HepG2 (cell line): ENCODE results near the gene SDK1. TPM values are rescaled to one million over a fixed set of nuclear protein-coding genes. Genes with fewer than 3 reads are reported as not detected.

Experiments used
- ATAC-seq: fragments of 200-7000 bp; cut with Tn5 transposase; 3 replicates; pipeline ENCODE4 v1.9.1; 2020; ENCODE audit warnings: mild to moderate bottlenecking, moderate library complexity
- BruUV-seq: library from RNA; stranded (reverse); fragments of 400-500 nt; replicated peaks from 2 replicates; lab custom pipeline; 2021; lab: Mats Ljungman, UMichigan
- CTCF ChIA-PET: fragments of 300-600 bp; formaldehyde crosslinking; extraction: SDS; loops from one replicate; lab custom pipeline; 2021; ENCODE audit warnings: low total read pairs, inconsistent platforms, low intra/inter-chr PET ratio; lab: Yijun Ruan, JAX
- POLR2A ChIA-PET: fragments of 350-600 bp; sonication (Branson Sonifier 250); formaldehyde crosslinking; loops from one replicate; lab custom pipeline; 2020; ENCODE audit warnings: antibody characterized with exemption, inconsistent platforms; lab: Yijun Ruan, JAX
- DNase-seq: peaks from one replicate; pipeline ENCODE4 v3.0.0-alpha.2; 2015; ENCODE audit warnings: low spot score
- FAIRE-seq: peaks from 3 replicates; lab custom pipeline; 2011; peaks lifted over from hg19 to GRCh38; lab: Jason Lieb, UNC
- H2AFZ ChIP-seq: one replicate; pipeline ENCODE4 v1.6.1; 2011; ENCODE audit warnings: low read length, inconsistent platforms
- H3K27ac ChIP-seq: fragments of 300-600 bp; 3 replicates; pipeline ENCODE4 v1.8.0; 2011; ENCODE audit warnings: mixed run types, mild to moderate bottlenecking, mixed read lengths, low read length, inconsistent platforms; ENCODE audit not compliant: insufficient read depth; ENCODE audit errors: extremely low read length
- H3K27me3 ChIP-seq, 2 experiments: fragments of 200-600 bp in 1 of 2; 2 replicates in 1 of 2; 3 replicates in 1 of 2; pipeline versions ENCODE4 v1.6.0 to v1.8.0; 2011; ENCODE audit warnings: low read length in 2 of 2, mild to moderate bottlenecking in 2 of 2, moderate library complexity in 2 of 2, inconsistent platforms in 1 of 2; ENCODE audit not compliant: insufficient read depth in 2 of 2, control insufficient read depth in 1 of 2
- H3K36me3 ChIP-seq, 2 experiments: fragments of 200-600 bp in 1 of 2; replicated peaks in 1 of 2; 2 replicates in 1 of 2; 3 replicates in 1 of 2; pipeline versions ENCODE4 v1.5.1 to v1.8.0; 2011; ENCODE audit warnings: low read length in 2 of 2, inconsistent platforms in 1 of 2; ENCODE audit not compliant: insufficient read depth in 2 of 2, control insufficient read depth in 1 of 2
- H3K4me1 ChIP-seq: 2 replicates; pipeline ENCODE4 v1.5.1; 2012; ENCODE audit warnings: low read length, inconsistent platforms; ENCODE audit not compliant: insufficient read depth
- H3K4me2 ChIP-seq: 2 replicates; pipeline ENCODE4 v1.6.0; 2011; ENCODE audit warnings: low read depth, low read length, inconsistent platforms
- H3K4me3 ChIP-seq, 3 experiments: fragments of 200-600 bp in 1 of 3; sonication (generic), shearing (Covaris generic) in 1 of 3; replicated peaks in 1 of 3; 2 replicates each; pipeline ENCODE4 v1.5.1; 2011 to 2016; ENCODE audit warnings: low read length in 3 of 3, inconsistent platforms in 2 of 3, low read depth in 2 of 3, mild to moderate bottlenecking in 2 of 3, control low read depth in 1 of 3, mixed read lengths in 1 of 3; ENCODE audit not compliant: insufficient read depth in 1 of 3
- H3K79me2 ChIP-seq: one replicate; pipeline ENCODE4 v1.6.1; 2011; ENCODE audit warnings: low read length, inconsistent platforms; ENCODE audit not compliant: insufficient read depth
- H3K9ac ChIP-seq: 2 replicates; pipeline ENCODE4 v1.6.0; 2011; ENCODE audit warnings: mild to moderate bottlenecking, low read depth, low read length, inconsistent platforms; ENCODE audit not compliant: insufficient read depth
- H3K9me3 ChIP-seq: 2 replicates; pipeline ENCODE4 v1.5.1; 2012; ENCODE audit warnings: mild to moderate bottlenecking, low read length
- H4K20me1 ChIP-seq: 2 replicates; pipeline ENCODE4 v1.6.0; 2011; ENCODE audit warnings: inconsistent platforms, mild to moderate bottlenecking, low read length, moderate library complexity; ENCODE audit not compliant: insufficient read depth
- ETV6 ChIP-seq: sonication (generic); formaldehyde crosslinking; conservative IDR thresholded peaks from 2 replicates; pipeline ENCODE4 v1.4.0; 2020; ENCODE audit warnings: missing genetic modification reagents
- FOXA1 ChIP-seq, 2 experiments: fragments of 450-650 bp in 1 of 2; sonication (generic) in 1 of 2; formaldehyde crosslinking in 1 of 2; IDR thresholded peaks; 2 replicates each; pipeline versions ENCODE4 v1.4.0 to v1.6.1; 2016 to 2020; ENCODE audit warnings: missing genetic modification reagents in 1 of 2
- FOXC1 ChIP-seq: sonication (generic); formaldehyde crosslinking; IDR thresholded peaks from 2 replicates; pipeline ENCODE4 v1.8.0; 2022; ENCODE audit warnings: mild to moderate bottlenecking, missing genetic modification reagents, borderline replicate concordance
- NFATC3 ChIP-seq: sonication (generic); formaldehyde crosslinking; IDR thresholded peaks from 2 replicates; pipeline ENCODE4 v1.5.1; 2020; ENCODE audit warnings: mild to moderate bottlenecking, missing genetic modification reagents
- SUZ12 ChIP-seq: fragments of 150-350 bp; IDR thresholded peaks from 2 replicates; pipeline ENCODE4 v1.6.1; 2014; ENCODE audit warnings: low read depth, low read length
- TBL1XR1 ChIP-seq: fragments of 150-350 bp; IDR thresholded peaks from 2 replicates; pipeline ENCODE4 v1.6.1; 2014; ENCODE audit warnings: borderline replicate concordance, low read length; ENCODE audit not compliant: partially characterized antibody
- ZNF296 ChIP-seq: sonication (generic); formaldehyde crosslinking; conservative IDR thresholded peaks from 2 replicates; pipeline ENCODE4 v1.5.0; 2020; ENCODE audit warnings: mild to moderate bottlenecking, missing genetic modification reagents
- ZNF569 ChIP-seq: sonication (generic); formaldehyde crosslinking; IDR thresholded peaks from 2 replicates; pipeline ENCODE4 v1.5.0; 2020; ENCODE audit warnings: mild to moderate bottlenecking, missing genetic modification reagents, moderate library complexity, borderline replicate concordance
- ZNF788 ChIP-seq: sonication (generic); formaldehyde crosslinking; IDR thresholded peaks from 2 replicates; pipeline ENCODE4 v1.5.0; 2020; ENCODE audit warnings: mild to moderate bottlenecking, missing genetic modification reagents, borderline replicate concordance
- ZNF883 ChIP-seq: sonication (generic); formaldehyde crosslinking; IDR thresholded peaks from 2 replicates; pipeline ENCODE4 v1.5.1; 2020; ENCODE audit warnings: mild to moderate bottlenecking, missing genetic modification reagents; ENCODE audit errors: not compliant biosample characterization
- WGBS: methylation state at CpG from one replicate; pipeline ENCODE4 v1.1.6; 2017; ENCODE audit warnings: low lambda C conversion rate; 5-methylcytosine and 5-hydroxymethylcytosine counted together
- in situ Hi-C: cut with HindIII; loops from 2 replicates; pipeline ENCODE4 v1.10.0; 2017; ENCODE audit warnings: low pct_unique_long_range_greater_than_20kb; ENCODE audit not compliant: extremely low pct_ligation_motif_present
- intact Hi-C: fragments of 100-400 bp; cut with micrococcal nuclease; formaldehyde crosslinking; loops from one replicate; pipeline ENCODE4 v1.10.0; 2022; ENCODE audit not compliant: unreplicated experiment
- polyA plus RNA-seq, 8 experiments: library from polyadenylated mRNA; depleted of rRNA in 3 of 8; stranded (reverse) in 7 of 8; unstranded in 1 of 8; fragments of >200 nt; fragmentation: Illumina TruSeq in 4 of 8; extraction: Trizol in 4 of 8; gene quantifications; 2 replicates each; pipeline versions ENCODE4 v1.2.1 to v1.2.3, GENCODE V29; 2011 to 2016; ENCODE audit warnings: low read depth in 4 of 8, missing spikeins in 1 of 8, mixed read lengths in 1 of 8; ENCODE audit not compliant: insufficient read depth in 1 of 8
- total RNA-seq, 5 experiments: library from RNA; depleted of rRNA; stranded (reverse); fragments of >200 nt; fragmentation: Illumina TruSeq; extraction: Trizol; gene quantifications; 2 replicates each; pipeline ENCODE4 v1.2.3, GENCODE V29; 2016; ENCODE audit warnings: low read depth in 1 of 5

The SDK1 gene
- total and polyA plus RNA-seq, 2 of the 13 experiments (the other 11 are each of a cell fraction or from before 2014, with no cell fraction given), result 0.35 to 2.4 TPM

DNA sequence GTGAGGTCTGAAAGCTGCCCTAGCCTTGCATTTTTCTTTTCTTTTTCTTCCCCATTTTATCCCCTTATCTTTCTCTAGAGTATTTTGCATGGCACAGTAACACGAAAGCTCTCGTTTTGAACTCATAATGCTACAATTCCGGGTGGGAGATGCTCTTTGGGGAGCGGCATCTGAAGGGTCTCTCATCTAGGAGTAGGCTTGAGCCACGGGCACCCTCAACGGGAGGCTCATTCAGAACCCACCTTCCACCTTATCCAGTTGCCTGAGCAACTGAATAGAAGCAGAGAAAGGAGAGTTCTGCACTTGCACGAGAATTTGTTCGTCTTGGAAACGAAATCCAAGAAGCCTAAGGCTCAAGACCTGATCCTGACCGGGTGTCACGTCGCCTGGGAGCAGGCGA is 777.5 kb downstream of the SDK1 start (continued):
- no peak for TF ChIP-seq ZNF788 (CRISPR knock-in tag)
- no peak for TF ChIP-seq ZNF883 (CRISPR knock-in tag)
- no peak for TF ChIP-seq TBL1XR1

DNA sequence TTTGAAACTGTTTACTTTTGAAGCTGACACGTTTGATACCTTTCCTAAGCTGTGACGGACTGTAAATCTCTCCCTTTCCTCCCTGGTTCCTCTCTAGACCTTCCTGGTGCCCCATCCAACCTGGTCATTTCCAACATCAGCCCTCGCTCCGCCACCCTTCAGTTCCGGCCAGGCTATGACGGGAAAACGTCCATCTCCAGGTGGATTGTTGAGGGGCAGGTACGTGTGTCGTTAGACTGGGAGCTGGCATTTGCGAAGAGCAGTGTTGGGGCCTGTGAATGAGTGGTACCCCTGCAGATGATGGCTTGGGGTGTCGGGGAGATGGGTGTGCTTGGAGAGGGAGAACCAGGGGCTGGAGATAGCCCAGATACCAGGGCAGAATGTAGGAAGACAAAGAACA is 778.3 kb downstream of the SDK1 start:
- no peak for FAIRE-seq
- Histone ChIP-seq H3K9ac (no peak overlapping the region), H3K27ac (no peak overlapping the region), H3K27me3 (no peaks in the 10 kb centered on the region), H3K4me2 (no peak overlapping the region), H4K20me1 (no peaks in the 10 kb centered on the region), H3K79me2 (no peaks in the 10 kb centered on the region), H3K36me3 (no peaks in the 10 kb centered on the region), H3K4me1 (no peaks in the 10 kb centered on the region), H2AFZ (no peak overlapping the region), H3K4me3 (no peak overlapping the region), H3K9me3 (no peaks in the 10 kb centered on the region)
- intact Hi-C loops (no loop called here), in situ Hi-C loops (no loop called here)
- TF ChIP-seq ZNF296 (no peak), NFATC3 (CRISPR knock-in tag) (no peak), ZNF569 (CRISPR knock-in tag) (no peak), ETV6 (CRISPR knock-in tag) (no peak), FOXA1 (IDR thresholded peaks at IDR 0.05) (no peak), FOXA1 (CRISPR knock-in tag; IDR thresholded peaks at IDR 0.05) (no peak), SUZ12 (no peak), FOXC1 (CRISPR knock-in tag) (no peak)
- ATAC-seq, result no peak
- no TSS peak for BruUV-seq
- 84% methylated on average over 11 of the region's 11 CpGs for WGBS
- no peak for DNase-seq
- CTCF ChIA-PET, result no interaction called here
- POLR2A ChIA-PET, result no interaction called here
